Upper lobe of left lung (tissue), 6 donors: ENCODE data around the gene SELENOO. TPM values are rescaled to one million over a fixed set of nuclear protein-coding genes. Genes with fewer than 3 reads are reported as not detected.

Experiments
- total RNA-seq, 6 donors: library from RNA; depleted of rRNA in 4 of 6; stranded (reverse); fragments of >200 nt in 4 of 6; gene quantifications; one replicate each; pipeline versions ENCODE4 v1.1.0 to v1.2.1, GENCODE V29; 2016 to 2021
- donor health status: DM: no; HTN: no; CAD: no; lungs with moderate emphysema.
- donor health status: DM: no; HTN: yes; CAD: no; lungs with severe emphysema.

The SELENOO gene
- total RNA-seq, 6 donors from 2014 or later: 23.1 to 102 (median 28.9) TPM

Other genes with a start within 250 kb of the SELENOO start
- 100 to 1,000 TPM; 131 to 246 (median 156) TPM for gene PIM3, start 240.2 kb upstream of the SELENOO start, total RNA-seq
- gene IL17REL, start 188.2 kb upstream of the SELENOO start, total RNA-seq: under 1 TPM in 1 of 6 donors, not detected in 5; 0.06 TPM
- not detected for gene TTLL8, start 142.7 kb upstream of the SELENOO start, total RNA-seq
- 1 to 10 TPM in 4 of 6 donors, under 1 TPM in 2; 0.78 to 3.1 (median 1.2) TPM for gene MLC1, start 115.6 kb upstream of the SELENOO start, total RNA-seq
- 1 to 10 TPM in 3 of 6 donors, under 1 TPM in 2, not detected in 1; 0.47 to 3.1 (median 1.8) TPM for gene MOV10L1, start 111.0 kb upstream of the SELENOO start, total RNA-seq
- gene PANX2, start 30.3 kb upstream of the SELENOO start, total RNA-seq: 10 to 100 TPM in 3 of 6 donors, 1 to 10 TPM in 3; 1.9 to 16.8 (median 7.1) TPM
- gene TRABD, start 15.1 kb upstream of the SELENOO start, total RNA-seq: 10 to 100 TPM; 32.9 to 88.0 (median 56.3) TPM
- 100 to 1,000 TPM in 2 of 6 donors, 10 to 100 TPM in 4; 43.2 to 216 (median 52.4) TPM for gene TUBGCP6, start 44.0 kb downstream of the SELENOO start, total RNA-seq
- gene HDAC10, start 50.3 kb downstream of the SELENOO start, total RNA-seq: 100 to 1,000 TPM in 1 of 6 donors, 10 to 100 TPM in 5; 33.0 to 202 (median 53.1) TPM
- gene MAPK12, start 60.7 kb downstream of the SELENOO start, total RNA-seq: 10 to 100 TPM in 3 of 6 donors, 1 to 10 TPM in 3; 3.1 to 19.2 (median 10.1) TPM
- gene MAPK11, start 69.4 kb downstream of the SELENOO start, total RNA-seq: 10 to 100 TPM in 1 of 6 donors, 1 to 10 TPM in 5; 3.1 to 27.3 (median 8.6) TPM
- 100 to 1,000 TPM; 218 to 407 (median 313) TPM for gene PLXNB2, start 106.6 kb downstream of the SELENOO start, total RNA-seq
- gene DENND6B, start 126.0 kb downstream of the SELENOO start, total RNA-seq: 10 to 100 TPM in 5 of 6 donors, 1 to 10 TPM in 1; 9.5 to 24.1 (median 12.7) TPM
- gene PPP6R2, start 142.3 kb downstream of the SELENOO start, total RNA-seq: 100 to 1,000 TPM in 2 of 6 donors, 10 to 100 TPM in 4; 53.0 to 264 (median 63.8) TPM